ENCODE measurements around the gene ZNF253. TPM values are rescaled to one million over a fixed set of nuclear protein-coding genes. Genes with fewer than 3 reads are reported as not detected.

The ZNF253 gene
- total and polyA plus RNA-seq, 9 of the 15 experiments (the other 6 are each of a cell fraction or from before 2014, with no cell fraction given) = 4.0 to 14.4 (median 7.5) TPM

GRCh38 chr19:19900729-19901444 lies 35.2 kb downstream of the ZNF253 start, which contains the start of gene ZNF93 (continued):
- TF ChIP-seq ZNF318 (IDR thresholded peaks at IDR 0.05; ENCODE audit: borderline replicate concordance in 1 of 2, low read depth in 1 of 2) (no peak), KLF6 (CRISPR knock-in tag; IDR thresholded peaks at IDR 0.05; ENCODE audit: borderline replicate concordance) (no peak), ZNF79 (CRISPR knock-in tag; IDR thresholded peaks at IDR 0.05; ENCODE audit: low read depth) (no peak), LCOR (CRISPR knock-in tag; IDR thresholded peaks at IDR 0.05) (no peak; the same call in 1 of the 2 replicates), RBBP5 (IDR thresholded peaks at IDR 0.05; ENCODE audit: borderline replicate concordance, insufficient read depth, low read length, poor library complexity, severe bottlenecking) (no peak), ZNF436 (CRISPR knock-in tag; IDR thresholded peaks at IDR 0.05) (no peak), BRD4 (IDR thresholded peaks at IDR 0.05) (no peak), HIVEP1 (CRISPR knock-in tag; IDR thresholded peaks at IDR 0.05) (no peak), ILK (tag; IDR thresholded peaks at IDR 0.05; ENCODE audit: borderline replicate concordance, low read depth) (no peak), MAFG (tag; conservative IDR thresholded peaks at IDR 0.05) (no peak), GTF2A2 (tag; IDR thresholded peaks at IDR 0.05) (no peak), TOE1 (IDR thresholded peaks at IDR 0.05; ENCODE audit: borderline replicate concordance) (0 out of 2 replicates have a peak, but pooled peaks have one; percentile 27), TOE1 (CRISPR knock-in tag; IDR thresholded peaks at IDR 0.05; ENCODE audit: borderline replicate concordance, low read depth) (no peak), TGIF2 (CRISPR knock-in tag; IDR thresholded peaks at IDR 0.05) (no peak), ZC3H4 (CRISPR knock-in tag; IDR thresholded peaks at IDR 0.05; ENCODE audit: borderline replicate concordance) (no peak), NR1H2 (CRISPR knock-in tag; IDR thresholded peaks at IDR 0.05) (0 out of 2 replicates have a peak, but pooled peaks have one; percentile 21), ZNF133 (CRISPR knock-in tag; IDR thresholded peaks at IDR 0.05) (no peak), ELF4 (CRISPR knock-in tag; IDR thresholded peaks at IDR 0.05) (no peak), MAZ (CRISPR knock-in tag; conservative IDR thresholded peaks at IDR 0.05 in 1 of 2, IDR thresholded peaks at IDR 0.05 in 1 of 2) (peak in 1 of 2 experiments; percentile 56; a peak in 1 of 4 replicates), TFAM (CRISPR knock-in tag; conservative IDR thresholded peaks at IDR 0.05) (no peak), HDAC1 (IDR thresholded peaks at IDR 0.05) (peak in 1 of 2 experiments; percentile 75; a peak in 1 of 4 replicates)

Data from K562 (cell line).